ENCODE measurements around the gene PTPRM.

PTPRM gene

GRCh38 chr18:7987284-7987976, 420.3 kb downstream of the PTPRM start:
- H4K20me1 ChIP-seq (ENCODE audit: insufficient read depth, low read length, poor library complexity, severe bottlenecking) = no peaks in the 10 kb centered on the region
- TF ChIP-seq, protein P1, sequence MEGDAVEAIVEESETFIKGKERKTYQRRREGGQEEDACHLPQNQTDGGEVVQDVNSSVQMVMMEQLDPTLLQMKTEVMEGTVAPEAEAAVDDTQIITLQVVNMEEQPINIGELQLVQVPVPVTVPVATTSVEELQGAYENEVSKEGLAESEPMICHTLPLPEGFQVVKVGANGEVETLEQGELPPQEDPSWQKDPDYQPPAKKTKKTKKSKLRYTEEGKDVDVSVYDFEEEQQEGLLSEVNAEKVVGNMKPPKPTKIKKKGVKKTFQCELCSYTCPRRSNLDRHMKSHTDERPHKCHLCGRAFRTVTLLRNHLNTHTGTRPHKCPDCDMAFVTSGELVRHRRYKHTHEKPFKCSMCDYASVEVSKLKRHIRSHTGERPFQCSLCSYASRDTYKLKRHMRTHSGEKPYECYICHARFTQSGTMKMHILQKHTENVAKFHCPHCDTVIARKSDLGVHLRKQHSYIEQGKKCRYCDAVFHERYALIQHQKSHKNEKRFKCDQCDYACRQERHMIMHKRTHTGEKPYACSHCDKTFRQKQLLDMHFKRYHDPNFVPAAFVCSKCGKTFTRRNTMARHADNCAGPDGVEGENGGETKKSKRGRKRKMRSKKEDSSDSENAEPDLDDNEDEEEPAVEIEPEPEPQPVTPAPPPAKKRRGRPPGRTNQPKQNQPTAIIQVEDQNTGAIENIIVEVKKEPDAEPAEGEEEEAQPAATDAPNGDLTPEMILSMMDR (conservative IDR thresholded peaks at IDR 0.05; ENCODE audit: low read length) = no peak
- TF ChIP-seq EZH2phosphoT487 (IDR thresholded peaks at IDR 0.05; ENCODE audit: borderline replicate concordance) = no peak
- H3K4me1 ChIP-seq (ENCODE audit: insufficient read depth, low read length, poor library complexity, severe bottlenecking) = no peaks in the 10 kb centered on the region
- H3K4me2 ChIP-seq (ENCODE audit: low read depth, low read length, poor library complexity, severe bottlenecking) = no peak overlapping the region
- no peaks in the 10 kb centered on the region for H3K9me2 ChIP-seq (replicated peaks; ENCODE audit: low read depth, low read length)
- H3K79me2 ChIP-seq (ENCODE audit: insufficient read depth, low read length) = no peaks in the 10 kb centered on the region
- no peaks in the 10 kb centered on the region for H3F3A ChIP-seq (ENCODE audit: low read depth)
- H3K4me3 ChIP-seq (ENCODE audit: low read length, poor library complexity, severe bottlenecking) = no peak overlapping the region
- H3K9ac ChIP-seq (ENCODE audit: low read depth, low read length, poor library complexity, severe bottlenecking) = no peak overlapping the region
- no peaks in the 10 kb centered on the region for H3K27me3 ChIP-seq (ENCODE audit: insufficient read depth, low read length, poor library complexity, severe bottlenecking)
- H3K36me3 ChIP-seq (ENCODE audit: insufficient read depth, low read length) = no peaks in the 10 kb centered on the region
- H3K9me3 ChIP-seq (ENCODE audit: insufficient read depth, low read depth, low read length) = no peaks in the 10 kb centered on the region
- H2AFZ ChIP-seq (ENCODE audit: low read length) = no peak overlapping the region

- no peak overlapping the region for H3K9ac ChIP-seq (ENCODE audit: low read depth, low read length, poor library complexity, severe bottlenecking)
- H3K9me2 ChIP-seq (replicated peaks; ENCODE audit: low read depth, low read length) = no peaks in the 10 kb centered on the region
- no peaks in the 10 kb centered on the region for H3K4me1 ChIP-seq (ENCODE audit: insufficient read depth, low read length, poor library complexity, severe bottlenecking)
- no peak overlapping the region for H3K4me3 ChIP-seq (ENCODE audit: low read length, poor library complexity, severe bottlenecking)
- no peaks in the 10 kb centered on the region for H3K9me3 ChIP-seq (ENCODE audit: insufficient read depth, low read depth, low read length)
- H3F3A ChIP-seq (ENCODE audit: low read depth) = no peaks in the 10 kb centered on the region
- TF ChIP-seq EZH2phosphoT487 (IDR thresholded peaks at IDR 0.05; ENCODE audit: borderline replicate concordance) = no peak
- TF ChIP-seq, protein P1 (conservative IDR thresholded peaks at IDR 0.05; ENCODE audit: low read length) = no peak
- no peak overlapping the region for H3K4me2 ChIP-seq (ENCODE audit: low read depth, low read length, poor library complexity, severe bottlenecking)
- no peaks in the 10 kb centered on the region for H3K36me3 ChIP-seq (ENCODE audit: insufficient read depth, low read length)
- H4K20me1 ChIP-seq (ENCODE audit: insufficient read depth, low read length, poor library complexity, severe bottlenecking) = no peaks in the 10 kb centered on the region
- H3K27me3 ChIP-seq (ENCODE audit: insufficient read depth, low read length, poor library complexity, severe bottlenecking) = no peaks in the 10 kb centered on the region
- no peaks in the 10 kb centered on the region for H3K79me2 ChIP-seq (ENCODE audit: insufficient read depth, low read length)
- H2AFZ ChIP-seq (ENCODE audit: low read length) = no peak overlapping the region
These were observed 423.6 kb downstream of the PTPRM start for GRCh38 chr18:7990670-7991069.

DNA sequence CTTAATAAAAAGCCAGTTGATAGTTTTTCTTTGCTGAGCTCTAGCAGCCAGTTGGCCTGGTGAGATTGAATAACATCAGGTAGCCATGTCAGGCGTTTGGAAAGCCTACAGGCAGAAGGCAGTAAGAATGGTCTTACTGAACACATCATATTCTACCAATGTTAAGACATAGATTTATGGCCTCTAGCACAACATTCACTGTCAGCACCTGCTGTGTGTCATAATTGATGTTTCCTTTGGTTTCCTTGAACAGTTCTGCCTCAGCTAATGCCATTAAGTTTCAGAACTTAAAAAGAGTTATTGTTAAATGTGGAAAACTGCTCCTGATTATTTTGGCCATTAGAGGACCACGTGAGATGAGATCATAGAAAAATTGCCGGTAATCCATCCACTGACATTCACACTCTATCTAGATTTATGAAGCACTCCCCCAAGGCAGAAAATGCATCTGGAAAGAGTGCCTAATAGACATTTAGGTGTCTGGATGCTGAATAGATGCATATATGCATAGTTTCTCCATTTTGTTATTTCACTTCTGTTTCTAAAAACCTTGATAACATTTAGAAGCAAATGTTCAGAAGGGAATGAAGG, 434.7 kb downstream of the PTPRM start:
- Histone ChIP-seq H3K4me2 (ENCODE audit: low read depth, low read length, poor library complexity, severe bottlenecking) (no peak overlapping the region), H3K27me3 (ENCODE audit: insufficient read depth, low read length, poor library complexity, severe bottlenecking) (no peaks in the 10 kb centered on the region), H3K4me1 (ENCODE audit: insufficient read depth, low read length, poor library complexity, severe bottlenecking) (no peaks in the 10 kb centered on the region), H2AFZ (ENCODE audit: low read length) (no peak overlapping the region), H4K20me1 (ENCODE audit: insufficient read depth, low read length, poor library complexity, severe bottlenecking) (no peaks in the 10 kb centered on the region), H3K9me2 (replicated peaks; ENCODE audit: low read depth, low read length) (no peaks in the 10 kb centered on the region), H3F3A (ENCODE audit: low read depth) (no peaks in the 10 kb centered on the region), H3K36me3 (ENCODE audit: insufficient read depth, low read length) (no peaks in the 10 kb centered on the region), H3K9me3 (ENCODE audit: insufficient read depth, low read depth, low read length) (no peaks in the 10 kb centered on the region), H3K79me2 (ENCODE audit: insufficient read depth, low read length) (no peaks in the 10 kb centered on the region), H3K9ac (ENCODE audit: low read depth, low read length, poor library complexity, severe bottlenecking) (no peak overlapping the region), H3K4me3 (ENCODE audit: low read length, poor library complexity, severe bottlenecking) (no peak overlapping the region)
- TF ChIP-seq EZH2phosphoT487 (IDR thresholded peaks at IDR 0.05; ENCODE audit: borderline replicate concordance) = no peak
- TF ChIP-seq, protein P1 (conservative IDR thresholded peaks at IDR 0.05; ENCODE audit: low read length) = no peak

All from Loucy (cell line).